Sciatic nerve (tissue), 2 donors: ENCODE results near the gene BBS2. TPM values are rescaled to one million over a fixed set of nuclear protein-coding genes. Genes with fewer than 3 reads are reported as not detected.
"Not testable (repeated sequence)": the region's sequence is repeated elsewhere in the genome, so short reads cannot be mapped to it uniquely, and the experiment has no call there.

ENCODE experiments used
- ATAC-seq: fragments of 200-7000 bp; cut with Tn5 transposase; one replicate; pipeline ENCODE4 v1.9.1; 2020; ENCODE audit warnings: mild to moderate bottlenecking, moderate library complexity
- DNase-seq: peaks from one replicate; pipeline ENCODE4 v3.0.0-alpha.2; 2020; ENCODE audit warnings: low spot score
- intact Hi-C: fragments of 100-400 bp; cut with DNase I; formaldehyde crosslinking; loops from one replicate; pipeline ENCODE4 v1.14.2; 2022
- total RNA-seq: library from RNA; stranded (reverse); fragmentation: NEBNext Ultra II Directional; extraction: Animal tissue kit (Norgen Biotek cat#: 25700); gene quantifications from one replicate; pipeline ENCODE4 v1.2.1, GENCODE V29; 2021
- donor health status: DM: no; HTN: no; CAD: no.
- donor health status: DM: no; HTN: no; CAD: no.

BBS2 gene
- total RNA-seq, 1 donor from 2014 or later: 110 TPM

DNA sequence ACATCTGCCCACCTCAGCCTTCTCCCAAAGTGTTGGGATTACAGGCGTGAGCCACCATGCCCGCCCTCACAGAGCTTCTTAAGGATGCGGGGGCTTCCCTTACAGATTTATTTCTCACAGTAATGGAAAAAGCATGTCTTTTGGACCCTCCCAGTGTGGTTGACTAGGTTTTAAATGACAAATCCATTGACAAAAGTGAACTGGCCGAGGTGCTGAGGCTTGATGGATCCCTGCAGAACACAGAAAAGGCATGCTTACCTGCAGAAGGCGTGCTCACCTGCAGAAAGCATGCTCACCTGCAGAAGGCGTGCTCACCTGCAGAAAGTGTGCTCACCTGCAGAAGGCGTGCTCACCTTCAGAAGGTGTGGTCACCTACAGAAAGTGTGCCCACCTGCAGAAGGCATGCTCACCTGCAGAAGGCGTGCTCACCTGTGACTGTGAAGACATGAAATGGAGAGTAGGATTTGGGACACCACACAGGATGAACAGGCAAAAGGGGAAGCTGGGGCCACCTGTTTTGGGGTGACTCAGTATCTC lies 15.1 kb upstream of the BBS2 start:
- intact Hi-C loops: no loop called here
- ATAC-seq (no peak), DNase-seq (no peak)

DNA sequence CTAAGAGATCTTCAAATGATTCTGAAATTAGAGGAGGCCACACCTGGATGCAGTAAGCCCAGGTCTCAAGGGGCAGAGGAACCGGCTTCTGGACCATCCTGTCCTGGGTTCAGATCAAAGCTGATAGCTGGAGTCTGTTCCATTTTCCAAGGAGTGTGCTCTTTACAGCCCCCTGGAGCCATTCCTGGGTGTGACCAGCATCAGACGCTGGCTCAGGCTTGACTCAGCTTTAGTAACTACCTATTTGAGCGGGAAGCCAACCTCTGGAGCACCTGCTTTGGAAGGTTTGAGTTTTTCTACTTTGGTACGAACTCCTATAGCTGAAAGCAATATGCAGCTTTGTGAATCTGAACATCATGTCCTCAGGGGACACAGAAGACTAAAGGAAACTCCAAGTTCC lies 12.9 kb upstream of the BBS2 start:
- intact Hi-C loops: no loop called here
- ATAC-seq (no peak), DNase-seq (no peak)

GRCh38 chr16:56530872-56531271 lies 11.0 kb upstream of the BBS2 start:
- ATAC-seq (no peak), DNase-seq (no peak)
- intact Hi-C loops: no loop called here

GRCh38 chr16:56525236-56525635 lies 5.4 kb upstream of the BBS2 start:
- intact Hi-C loops: no loop called here
- DNase-seq: no peak
- no peak for ATAC-seq

- DNase-seq (no peak), ATAC-seq (no peak)
- intact Hi-C loops: no loop called here
Measured at GRCh38 chr16:56520251-56520577, 390 bp upstream of the BBS2 start.

GRCh38 chr16:56518425-56518824 lies 1.4 kb downstream of the BBS2 start:
- intact Hi-C loops: loop anchor here (5.0 to 10.0 kb wide), 2 partner anchors 86 to 184 kb away; partner anchors contain the start of gene MT2A
- ATAC-seq (no peak), DNase-seq (no peak)

DNA sequence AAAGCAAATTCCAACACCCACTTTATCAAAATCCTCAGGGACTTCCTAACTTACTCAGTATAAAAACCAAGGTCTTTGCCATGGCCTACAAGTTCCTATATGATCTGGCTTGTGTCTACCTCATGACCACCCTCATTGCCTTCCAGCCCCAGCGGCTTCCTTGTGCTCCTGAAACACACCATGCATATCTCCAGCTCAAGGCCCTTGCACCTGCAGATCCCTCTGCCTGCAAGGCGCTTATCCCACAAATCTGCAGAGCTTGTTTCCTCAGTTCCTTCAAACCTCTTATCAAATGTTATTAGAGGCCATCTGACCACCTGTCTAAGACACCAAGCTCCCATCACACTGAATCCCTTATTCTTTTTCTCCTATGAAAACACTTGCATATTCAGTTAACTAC lies 2.6 kb downstream of the BBS2 start:
- DNase-seq (no peak), ATAC-seq (no peak)
- intact Hi-C loops: loop anchor here (5.0 to 10.0 kb wide), 2 partner anchors 88 to 185 kb away; partner anchors contain the start of gene MT2A

DNA sequence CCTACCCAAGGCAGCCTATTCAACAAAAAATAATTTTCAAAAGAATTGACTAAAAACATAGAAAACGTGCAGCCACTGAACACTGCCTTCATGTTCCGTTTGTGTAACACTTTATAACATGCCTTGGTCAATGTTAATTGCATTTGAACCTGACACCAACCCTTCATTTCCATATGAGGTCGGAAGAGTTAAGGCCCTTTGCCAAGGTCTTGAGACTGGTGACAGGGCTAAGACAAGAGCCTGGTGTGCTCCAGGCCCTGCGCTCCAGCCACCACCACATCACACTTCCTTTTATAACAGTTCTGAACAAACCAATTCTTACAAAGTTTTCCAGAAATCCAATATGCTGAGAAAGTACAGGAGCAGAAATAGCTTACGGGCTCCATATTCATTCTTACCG lies 4.2 kb downstream of the BBS2 start:
- ATAC-seq (no peak), DNase-seq (no peak)
- intact Hi-C loops: loop anchor here (5.0 to 10.0 kb wide), 2 partner anchors 89 to 187 kb away; partner anchors contain the start of gene MT2A

GRCh38 chr16:56514845-56515244 lies 5.0 kb downstream of the BBS2 start:
- no peak for ATAC-seq
- intact Hi-C loops: loop anchor here (5.0 to 10.0 kb wide), 2 partner anchors 90 to 187 kb away; partner anchors contain the start of gene MT2A

GRCh38 chr16:56513972-56514371 lies 5.9 kb downstream of the BBS2 start:
- no peak for DNase-seq
- peak; percentile 78 for ATAC-seq
- intact Hi-C loops: loop anchor here (10.0 kb wide), 1 partner anchor 91 kb away; the partner anchor contains the start of gene MT2A

More at GRCh38 chr16:56514845-56515244, 5.0 kb downstream of the BBS2 start:
- DNase-seq: no peak

- intact Hi-C loops: loop anchor here (10.0 kb wide), 1 partner anchor 92 kb away; the partner anchor contains the start of gene MT2A
- ATAC-seq (no peak), DNase-seq (no peak)
Measured at GRCh38 chr16:56513091-56513490, 6.7 kb downstream of the BBS2 start.

DNA sequence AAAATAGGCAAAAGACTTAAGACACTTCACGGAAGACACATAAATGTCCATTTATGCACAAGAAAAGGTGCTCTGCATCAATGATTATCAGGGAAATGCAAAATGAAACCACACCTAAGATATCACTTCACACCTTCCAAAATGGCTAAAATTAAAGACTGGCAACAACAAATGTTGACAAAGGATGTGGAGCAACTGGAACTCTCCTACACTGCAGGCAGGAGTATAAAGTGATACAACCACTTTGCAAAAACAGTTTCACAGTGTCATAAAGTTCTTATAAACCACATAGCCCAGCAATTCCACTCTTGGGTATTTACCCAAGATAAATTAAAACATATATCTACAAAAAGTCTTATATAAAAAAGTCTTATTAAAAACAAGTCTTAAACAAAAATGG lies 7.8 kb downstream of the BBS2 start:
- intact Hi-C loops: loop anchor here (10.0 kb wide), 1 partner anchor 93 kb away; the partner anchor contains the start of gene MT2A
- ATAC-seq: no peak
- DNase-seq: no peak

DNA sequence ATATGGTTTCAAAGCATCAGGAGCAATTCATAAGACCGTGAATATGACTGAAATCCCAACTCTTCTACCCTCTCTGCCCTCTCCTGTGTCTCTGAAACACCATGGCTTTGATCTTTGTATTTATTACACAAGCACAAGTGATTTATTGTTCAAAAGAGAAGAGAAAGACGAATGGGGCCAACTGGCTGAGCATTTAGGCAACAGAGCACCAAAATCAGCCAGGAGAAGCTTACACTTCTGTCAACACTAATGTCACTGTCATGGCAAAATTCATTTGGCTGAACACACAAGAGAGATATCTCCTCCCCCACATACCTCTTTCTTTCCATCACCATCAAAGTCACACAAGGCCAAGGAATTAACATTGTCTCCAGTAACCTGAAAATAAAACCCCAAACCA lies 9.3 kb downstream of the BBS2 start:
- intact Hi-C loops: loop anchor here (10.0 kb wide), 1 partner anchor 94 kb away; the partner anchor contains the start of gene MT2A

GRCh38 chr16:56506941-56507340 lies 12.9 kb downstream of the BBS2 start:
- ATAC-seq (peak; percentile 68), DNase-seq (no peak)

More for the DNA sequence above, 9.3 kb downstream of the BBS2 start:
- ATAC-seq (no peak), DNase-seq (no peak)

DNA sequence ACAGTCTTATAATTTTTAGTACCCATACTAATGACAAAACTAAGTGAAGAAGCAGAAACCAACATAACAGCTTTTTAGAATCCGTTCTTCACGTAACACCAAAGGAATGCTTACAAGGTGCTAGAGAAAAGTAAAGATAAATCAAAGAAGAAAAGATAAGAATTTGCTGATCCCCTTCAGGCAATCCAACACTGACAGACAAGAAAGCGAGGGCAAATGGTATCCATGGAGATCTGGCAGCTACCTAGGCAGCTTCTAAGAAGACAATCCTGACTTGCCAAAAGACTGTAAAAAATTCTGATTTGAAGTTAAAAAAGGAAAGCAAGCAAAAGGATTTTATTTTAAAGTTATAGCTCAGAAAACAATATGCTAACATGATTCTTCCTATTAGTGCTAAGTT lies 14.6 kb downstream of the BBS2 start:
- intact Hi-C loops: no loop called here
- DNase-seq (no peak), ATAC-seq (no peak)

More at GRCh38 chr16:56506941-56507340, 12.9 kb downstream of the BBS2 start:
- intact Hi-C loops: no loop called here

DNA sequence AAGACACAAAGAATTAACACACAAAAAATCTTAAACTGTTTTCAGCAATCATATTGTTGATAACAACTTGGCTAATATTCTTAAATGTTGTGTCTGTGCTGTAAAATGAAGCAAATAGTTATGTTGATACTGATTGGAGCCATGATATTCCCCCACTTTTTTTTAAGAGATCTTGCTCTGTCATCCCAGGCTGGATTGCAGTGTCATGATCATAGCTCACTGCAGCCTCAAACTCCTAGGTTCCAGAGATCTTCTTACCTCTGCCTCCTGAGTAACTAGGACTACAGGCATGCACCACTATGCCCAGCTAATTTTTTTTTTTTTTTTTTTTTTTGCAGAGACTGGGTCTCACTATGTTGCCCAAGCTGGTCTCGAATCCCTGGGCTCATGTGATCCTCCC lies 26.0 kb downstream of the BBS2 start:
- no peak for DNase-seq
- intact Hi-C loops: no loop called here
- no peak for ATAC-seq

DNA sequence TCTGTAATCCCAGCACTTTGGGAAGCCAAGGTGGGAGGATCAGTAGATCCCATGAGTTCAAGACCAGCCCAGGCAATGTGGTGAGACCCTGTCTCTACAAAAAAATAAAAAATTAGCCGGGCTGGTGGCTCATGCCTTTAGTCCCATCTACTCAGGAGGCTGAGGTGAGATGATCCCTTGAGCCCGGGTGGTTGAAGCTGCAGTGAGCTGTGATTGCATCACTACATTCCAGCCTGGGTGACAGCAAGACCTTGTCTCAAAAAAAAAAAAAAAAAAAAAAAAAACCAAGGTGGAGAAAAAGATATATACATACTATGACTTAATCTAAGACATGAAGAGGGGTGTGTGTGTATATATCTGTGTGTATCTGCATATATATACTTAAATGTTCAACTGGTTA lies 26.7 kb downstream of the BBS2 start:
- intact Hi-C loops: no loop called here
- ATAC-seq (no peak), DNase-seq (no peak)

- ATAC-seq: no peak
- DNase-seq: no peak
- intact Hi-C loops: no loop called here
Measured at GRCh38 chr16:56491657-56492261, 28.1 kb downstream of the BBS2 start.

GRCh38 chr16:56488868-56489267 lies 31.0 kb downstream of the BBS2 start:
- intact Hi-C loops: not testable (repeated sequence)

GRCh38 chr16:56488035-56488434 lies 31.8 kb downstream of the BBS2 start:
- ATAC-seq: peak; percentile 65
- DNase-seq: no peak
- intact Hi-C loops: no loop called here

More at GRCh38 chr16:56488868-56489267, 31.0 kb downstream of the BBS2 start:
- not testable (repeated sequence) for DNase-seq, ATAC-seq

DNA sequence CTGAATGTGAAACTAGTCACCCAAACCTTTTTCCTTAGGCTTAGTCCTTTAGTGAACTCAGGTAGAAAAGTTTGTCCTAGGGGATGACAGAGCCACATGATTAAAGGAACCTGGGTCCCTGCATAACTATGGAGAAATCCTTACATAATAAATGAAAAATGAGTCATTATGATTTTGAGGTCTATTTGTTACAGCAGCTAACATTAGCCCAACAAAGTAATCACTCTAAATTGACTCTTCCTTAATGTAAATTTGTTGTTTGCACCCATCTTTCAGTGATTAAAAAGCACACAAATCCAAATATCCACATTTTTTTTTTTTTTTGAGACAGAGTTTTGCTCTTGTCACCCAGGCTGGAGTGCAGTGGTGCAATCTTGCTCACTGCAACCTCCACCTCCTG lies 36.4 kb downstream of the BBS2 start:
- intact Hi-C loops: no loop called here
- ATAC-seq (no peak), DNase-seq (no peak)
